ENCODE data around the gene ROR1.

ROR1 gene

DNA sequence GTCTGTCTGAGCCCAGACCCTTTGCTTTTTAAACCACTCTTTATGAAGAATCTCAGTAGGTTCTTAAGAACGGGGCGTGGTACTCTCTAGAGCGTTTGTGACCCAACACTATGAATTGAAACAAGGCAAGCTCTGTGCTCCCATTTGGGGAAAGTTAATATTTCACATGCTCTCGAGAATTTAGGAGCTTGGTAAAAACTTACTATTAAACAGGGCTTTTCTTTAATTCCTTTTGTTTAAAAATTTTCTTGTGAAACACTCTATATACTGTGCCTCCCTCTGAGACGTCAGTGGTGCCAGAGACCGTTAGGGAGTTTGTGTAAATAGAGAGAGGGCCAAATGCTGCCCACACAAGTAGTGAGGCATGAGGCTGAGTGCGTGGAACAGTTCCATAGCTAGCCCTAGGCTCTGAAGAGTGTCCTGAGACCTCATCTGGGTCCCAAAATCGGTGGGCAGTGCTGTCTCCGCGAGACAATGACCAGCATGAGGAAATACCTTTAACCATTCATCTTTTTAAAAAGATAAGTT lies 144.7 kb downstream of the ROR1 start:
- Mint-ChIP-seq H3K27me3 (ENCODE audit: low read depth) (no peaks in the 10 kb centered on the region), H3K36me3 (ENCODE audit: low read depth) (no peaks in the 10 kb centered on the region), H3K4me3 (no peak overlapping the region), H3K4me1 (peaks cover 55% of the 10 kb centered on the region), H3K27ac (peak overlapping the region; percentile 34 to 64 (median 48)), H3K9me3 (no peaks in the 10 kb centered on the region)
- TF ChIP-seq, protein P1, sequence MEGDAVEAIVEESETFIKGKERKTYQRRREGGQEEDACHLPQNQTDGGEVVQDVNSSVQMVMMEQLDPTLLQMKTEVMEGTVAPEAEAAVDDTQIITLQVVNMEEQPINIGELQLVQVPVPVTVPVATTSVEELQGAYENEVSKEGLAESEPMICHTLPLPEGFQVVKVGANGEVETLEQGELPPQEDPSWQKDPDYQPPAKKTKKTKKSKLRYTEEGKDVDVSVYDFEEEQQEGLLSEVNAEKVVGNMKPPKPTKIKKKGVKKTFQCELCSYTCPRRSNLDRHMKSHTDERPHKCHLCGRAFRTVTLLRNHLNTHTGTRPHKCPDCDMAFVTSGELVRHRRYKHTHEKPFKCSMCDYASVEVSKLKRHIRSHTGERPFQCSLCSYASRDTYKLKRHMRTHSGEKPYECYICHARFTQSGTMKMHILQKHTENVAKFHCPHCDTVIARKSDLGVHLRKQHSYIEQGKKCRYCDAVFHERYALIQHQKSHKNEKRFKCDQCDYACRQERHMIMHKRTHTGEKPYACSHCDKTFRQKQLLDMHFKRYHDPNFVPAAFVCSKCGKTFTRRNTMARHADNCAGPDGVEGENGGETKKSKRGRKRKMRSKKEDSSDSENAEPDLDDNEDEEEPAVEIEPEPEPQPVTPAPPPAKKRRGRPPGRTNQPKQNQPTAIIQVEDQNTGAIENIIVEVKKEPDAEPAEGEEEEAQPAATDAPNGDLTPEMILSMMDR (IDR thresholded peaks at IDR 0.05; ENCODE audit: unreplicated experiment in 3 of 3), result no peak

DNA sequence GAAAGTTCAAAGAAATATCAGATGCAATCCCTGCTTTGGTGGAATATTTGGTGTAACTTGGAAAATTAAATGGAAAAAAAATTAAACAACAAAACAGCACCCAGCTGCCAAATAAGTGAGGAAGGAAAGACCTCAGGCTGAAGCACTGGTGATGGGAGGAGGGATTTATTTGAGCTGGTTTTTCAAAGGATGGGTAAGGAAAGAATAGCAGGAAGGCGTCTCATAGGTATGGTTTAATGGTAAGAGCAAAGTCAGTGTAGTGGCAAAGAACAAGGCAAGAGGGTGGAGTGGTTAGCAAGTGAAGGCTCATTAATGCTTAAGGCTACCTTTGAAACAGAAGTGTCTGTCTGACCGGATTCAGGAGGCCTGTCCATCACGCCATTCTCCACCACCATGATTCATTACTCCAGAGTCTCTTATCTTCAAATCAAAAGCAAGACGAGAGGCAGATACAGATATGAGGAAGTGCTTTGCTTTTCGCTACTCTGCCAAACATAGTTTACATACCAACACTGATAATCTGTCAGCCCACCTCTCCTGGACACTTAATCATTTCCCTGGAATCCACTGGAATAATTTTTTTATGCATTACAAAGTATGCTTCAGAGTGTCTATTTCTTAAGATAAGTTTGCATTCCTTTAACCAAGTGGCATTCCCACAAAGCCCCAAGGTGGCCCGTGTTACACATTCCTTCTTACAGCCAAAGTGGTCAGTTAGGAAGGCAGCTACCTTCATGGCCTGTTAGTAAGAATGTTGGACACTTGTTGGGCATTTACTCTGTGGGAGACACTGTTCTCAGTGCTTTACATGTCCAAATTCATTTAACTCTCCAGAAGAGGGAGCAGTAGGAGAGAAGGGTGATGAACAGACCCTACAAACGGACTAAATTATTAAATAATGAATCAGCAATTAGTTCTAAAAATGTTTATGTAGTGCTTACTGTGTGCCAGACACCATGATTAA lies 146.6 kb downstream of the ROR1 start:
- Mint-ChIP-seq H3K36me3 (ENCODE audit: low read depth) (no peaks in the 10 kb centered on the region), H3K4me3 (no peak overlapping the region), H3K4me1 (peaks cover 42% of the 10 kb centered on the region), H3K27me3 (ENCODE audit: low read depth) (no peaks in the 10 kb centered on the region), H3K27ac (peak overlapping the region; percentile 9 to 37 (median 28)), H3K9me3 (no peaks in the 10 kb centered on the region)
- TF ChIP-seq, protein P1 (IDR thresholded peaks at IDR 0.05; ENCODE audit: unreplicated experiment in 3 of 3), result no peak

DNA sequence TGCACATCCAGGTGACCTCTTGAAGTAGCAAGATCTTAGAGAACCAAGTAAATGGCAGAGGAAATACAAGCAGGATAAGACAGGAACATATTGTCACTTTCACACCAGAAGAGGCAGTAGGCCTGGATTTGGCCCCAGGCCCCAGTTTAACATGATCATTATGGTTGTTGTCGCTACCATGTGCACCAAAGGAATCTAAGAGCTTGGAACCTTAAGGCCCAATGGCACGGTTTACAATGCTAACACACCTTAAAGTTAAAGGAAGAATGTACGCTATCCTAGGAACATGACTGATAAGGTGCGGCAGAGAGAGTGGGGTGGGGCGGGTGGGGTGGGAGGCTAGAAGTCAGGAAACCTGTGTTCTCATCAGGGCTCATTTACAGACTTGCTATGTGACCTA lies 147.5 kb downstream of the ROR1 start:
- H3K27me3 Mint-ChIP-seq (ENCODE audit: low read depth), result no peaks in the 10 kb centered on the region
- H3K27ac Mint-ChIP-seq, result peak overlapping the region in 1 of 3 experiments; percentile 28
- H3K9me3 Mint-ChIP-seq, result no peaks in the 10 kb centered on the region
- TF ChIP-seq, protein P1 (IDR thresholded peaks at IDR 0.05; ENCODE audit: unreplicated experiment in 3 of 3), result no peak
- no peaks in the 10 kb centered on the region for H3K36me3 Mint-ChIP-seq (ENCODE audit: low read depth)
- peaks cover 41% of the 10 kb centered on the region for H3K4me1 Mint-ChIP-seq
- H3K4me3 Mint-ChIP-seq, result no peak overlapping the region

DNA sequence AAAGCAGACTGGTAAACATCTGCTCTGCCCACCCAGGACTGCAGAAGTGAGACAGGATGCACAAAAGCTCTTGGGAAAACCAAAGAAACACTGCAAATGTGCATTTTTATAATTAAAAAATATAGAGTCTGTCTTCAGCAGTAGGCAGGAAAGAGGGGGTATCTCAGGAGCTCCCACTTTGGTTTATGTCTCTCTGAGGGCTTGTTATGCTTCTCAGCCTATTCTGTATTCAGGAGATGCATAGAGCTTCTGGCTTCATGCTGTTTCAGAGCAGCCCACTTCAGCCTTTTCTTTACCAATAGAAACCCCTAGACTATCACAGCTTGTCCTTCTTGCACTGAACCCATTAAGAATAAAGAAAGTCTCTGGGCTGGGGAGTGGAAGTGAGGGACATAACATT lies 148.0 kb downstream of the ROR1 start:
- no peaks in the 10 kb centered on the region for H3K36me3 Mint-ChIP-seq (ENCODE audit: low read depth)
- peak overlapping the region in 1 of 3 experiments; percentile 71 for H3K27ac Mint-ChIP-seq
- H3K9me3 Mint-ChIP-seq, result no peaks in the 10 kb centered on the region
- TF ChIP-seq, protein P1 (IDR thresholded peaks at IDR 0.05; ENCODE audit: unreplicated experiment in 3 of 3), result no peak
- no peak overlapping the region for H3K4me3 Mint-ChIP-seq
- H3K4me1 Mint-ChIP-seq, result peaks cover 39% of the 10 kb centered on the region
- H3K27me3 Mint-ChIP-seq (ENCODE audit: low read depth), result no peaks in the 10 kb centered on the region

DNA sequence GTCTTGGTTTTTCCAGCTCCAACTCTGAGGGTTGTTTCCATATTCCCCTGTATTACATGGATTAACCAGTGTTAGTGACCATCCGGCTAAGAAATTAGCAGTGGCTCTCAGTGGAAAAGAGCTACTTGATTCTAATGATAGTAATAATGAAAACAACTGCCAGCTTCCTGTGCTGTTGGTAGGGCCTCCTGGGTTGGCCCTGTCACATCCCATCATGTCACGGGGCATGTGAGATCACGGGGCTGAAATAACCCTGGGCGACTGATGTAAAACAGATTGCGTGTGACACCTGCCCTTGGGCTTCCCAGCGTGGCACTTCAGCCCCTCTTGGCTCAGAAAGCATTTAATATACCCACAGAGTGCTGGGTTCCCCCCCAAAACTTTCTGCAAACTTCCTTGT lies 149.0 kb downstream of the ROR1 start:
- H3K36me3 Mint-ChIP-seq (ENCODE audit: low read depth), result no peaks in the 10 kb centered on the region
- peaks cover 36% of the 10 kb centered on the region for H3K4me1 Mint-ChIP-seq
- H3K4me3 Mint-ChIP-seq, result no peak overlapping the region
- H3K27ac Mint-ChIP-seq, result peak overlapping the region in 1 of 3 experiments; percentile 17
- H3K9me3 Mint-ChIP-seq, result no peaks in the 10 kb centered on the region
- H3K27me3 Mint-ChIP-seq (ENCODE audit: low read depth), result no peaks in the 10 kb centered on the region
- TF ChIP-seq, protein P1 (IDR thresholded peaks at IDR 0.05; ENCODE audit: unreplicated experiment in 3 of 3), result no peak
